Activated T-helper 1 cell treated with Interleukin-2 at 50 U/mL for 16 hours (primary cell): Measurements from ENCODE around the gene KSR1.
"Not testable (repeated sequence)": the region's sequence is repeated elsewhere in the genome, so short reads cannot be mapped to it uniquely, and the experiment has no call there.

ENCODE experiments used
- DNase-seq: peaks from one replicate; pipeline ENCODE4 v3.0.0-alpha.2; 2020; ENCODE audit warnings: low read depth

The KSR1 gene

DNA sequence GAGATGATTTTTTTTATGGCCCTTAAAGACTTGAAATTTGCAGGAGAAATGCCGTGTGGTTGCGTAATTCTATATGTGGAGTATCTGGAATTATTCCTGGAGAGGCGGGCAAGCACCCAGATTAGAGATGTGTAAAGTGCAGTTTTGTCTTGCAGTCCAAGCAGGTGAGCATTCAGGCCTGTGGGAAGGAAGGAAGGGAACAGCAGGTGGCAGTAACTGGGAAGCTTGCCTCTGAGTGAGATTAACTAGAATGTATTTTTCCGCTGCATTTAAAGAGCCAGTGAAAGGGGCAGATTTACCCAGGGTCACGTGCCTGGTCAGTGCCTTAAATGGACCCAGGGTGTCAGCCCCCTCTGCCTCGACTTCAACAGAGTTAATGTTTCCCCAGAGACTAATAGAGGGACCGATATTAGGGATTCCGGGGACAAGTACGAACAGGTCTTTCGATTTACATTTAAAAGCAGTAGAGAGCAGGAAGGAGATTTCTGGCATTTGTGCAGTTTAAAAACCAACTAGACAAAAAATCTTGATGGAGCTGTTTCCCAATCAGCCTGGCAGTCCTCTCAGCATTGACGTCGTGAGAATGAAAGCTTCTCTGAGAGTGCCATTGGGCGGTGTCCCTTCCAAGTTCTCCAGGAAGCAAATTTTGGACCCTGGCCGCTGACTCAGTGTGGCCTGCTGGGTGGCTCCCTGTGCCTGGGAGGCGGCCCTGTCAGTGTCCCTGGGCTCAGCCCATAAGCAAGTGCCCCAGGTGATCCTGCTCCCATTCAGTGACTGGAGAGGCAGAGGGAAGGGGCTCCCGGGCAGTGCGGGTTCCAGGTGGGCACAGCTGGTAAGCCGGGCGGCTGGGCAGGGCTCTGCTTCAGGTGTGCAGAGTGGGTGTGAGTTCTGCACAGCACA is 38.2 kb downstream of the KSR1 start:
- no peak for DNase-seq

DNA sequence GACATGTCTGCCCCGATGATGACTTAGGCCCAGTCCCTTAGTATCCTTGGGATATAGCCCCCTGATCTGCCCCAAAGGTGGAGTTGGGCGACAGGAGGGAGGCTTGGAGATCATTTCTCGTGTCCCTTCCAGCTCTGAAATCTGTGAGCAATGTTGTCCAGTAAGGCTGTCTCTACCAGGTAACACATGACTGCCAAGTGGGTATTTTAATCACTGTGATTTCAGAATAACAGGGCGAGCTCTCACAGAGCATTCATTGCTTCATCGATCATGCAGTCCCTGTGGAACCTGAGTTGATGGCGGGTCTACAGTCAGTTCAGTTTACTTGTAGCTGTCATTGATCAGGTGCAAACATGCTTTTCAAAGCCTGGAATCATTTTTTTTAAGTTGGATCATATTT is 39.2 kb downstream of the KSR1 start:
- no peak for DNase-seq

DNA sequence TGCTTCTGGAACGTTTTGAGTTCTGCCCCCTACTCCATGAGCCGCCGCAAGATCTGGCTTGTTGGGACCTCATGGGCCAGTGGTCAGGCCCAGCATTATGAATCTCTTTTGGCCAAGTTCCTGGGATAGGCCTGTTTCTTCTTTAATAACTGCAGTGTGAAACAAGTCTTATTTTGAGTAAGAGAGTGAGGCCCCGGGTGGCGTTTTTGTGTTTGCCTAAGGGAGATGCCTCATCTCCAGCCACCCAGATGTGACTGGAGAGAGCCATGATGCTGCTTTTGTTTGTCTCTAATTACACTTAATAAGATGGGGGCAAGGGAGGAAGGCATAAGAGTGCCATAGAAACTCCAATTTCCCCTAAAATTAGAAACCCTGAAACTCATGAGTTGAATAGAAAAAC is 39.8 kb downstream of the KSR1 start:
- no peak for DNase-seq

DNA sequence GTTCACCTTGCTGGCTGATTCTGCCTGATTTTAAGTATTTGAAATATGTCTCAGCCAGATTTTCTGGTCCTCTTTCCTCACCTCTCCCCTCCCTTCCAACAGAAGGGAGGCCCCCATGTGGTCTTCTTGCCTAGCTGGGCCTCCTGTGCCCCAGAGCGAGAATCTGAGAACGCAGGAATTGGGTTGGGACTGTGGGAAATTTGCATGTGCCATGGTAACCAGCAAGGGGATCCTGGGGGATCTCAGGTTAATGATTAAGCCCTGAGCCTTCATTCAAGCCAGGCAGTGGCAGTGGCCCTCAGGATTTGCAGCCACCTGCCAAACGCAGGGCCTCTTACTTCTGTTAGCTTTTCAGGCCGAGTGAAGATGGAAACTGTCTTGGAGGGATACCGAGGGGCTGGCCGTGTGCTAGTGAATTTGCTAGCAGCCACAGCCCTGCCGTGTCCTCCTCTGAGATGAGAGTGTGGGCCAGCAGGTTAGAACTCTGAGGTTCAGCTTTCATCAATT is 40.2 kb downstream of the KSR1 start:
- DNase-seq: no peak

DNA sequence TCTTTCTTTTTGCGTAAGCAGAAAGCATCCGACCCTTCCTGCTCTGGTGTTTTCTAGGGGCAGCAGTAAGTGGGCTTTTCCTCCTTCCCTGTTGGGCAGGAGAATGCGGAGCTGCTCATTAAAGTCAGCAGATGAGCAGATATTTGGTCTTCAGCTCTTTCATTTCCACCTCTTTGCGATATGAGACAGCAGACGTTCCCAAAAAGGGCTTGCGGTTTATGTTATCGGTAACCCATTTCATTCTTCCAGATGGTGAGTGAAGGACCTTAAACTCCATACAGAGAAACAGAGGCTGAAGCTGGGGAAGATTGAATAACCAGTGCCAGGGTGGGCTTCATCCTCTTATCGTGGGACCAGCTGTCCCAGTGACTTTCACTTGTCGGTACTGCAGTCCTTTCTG is 40.7 kb downstream of the KSR1 start:
- no peak for DNase-seq

DNA sequence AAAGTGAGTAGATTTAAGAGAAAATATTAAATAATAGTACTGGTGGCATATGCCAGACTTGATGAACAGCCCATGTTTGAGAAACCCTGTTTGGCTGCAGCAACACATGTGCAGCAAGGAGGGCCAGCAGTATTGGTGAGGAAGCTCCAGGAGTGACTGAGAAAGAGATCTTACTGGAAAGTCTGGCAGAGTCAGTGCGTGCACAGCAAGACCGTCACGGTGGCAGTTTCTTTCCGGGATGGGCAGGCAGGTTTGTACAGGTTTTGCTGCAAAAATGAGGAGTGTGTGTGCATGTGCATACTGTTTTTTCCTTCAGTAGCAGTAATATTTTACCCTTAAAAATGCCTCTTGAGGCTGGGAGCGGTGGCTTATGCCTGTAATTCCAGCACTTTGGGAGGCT is 41.4 kb downstream of the KSR1 start:
- no peak for DNase-seq

DNA sequence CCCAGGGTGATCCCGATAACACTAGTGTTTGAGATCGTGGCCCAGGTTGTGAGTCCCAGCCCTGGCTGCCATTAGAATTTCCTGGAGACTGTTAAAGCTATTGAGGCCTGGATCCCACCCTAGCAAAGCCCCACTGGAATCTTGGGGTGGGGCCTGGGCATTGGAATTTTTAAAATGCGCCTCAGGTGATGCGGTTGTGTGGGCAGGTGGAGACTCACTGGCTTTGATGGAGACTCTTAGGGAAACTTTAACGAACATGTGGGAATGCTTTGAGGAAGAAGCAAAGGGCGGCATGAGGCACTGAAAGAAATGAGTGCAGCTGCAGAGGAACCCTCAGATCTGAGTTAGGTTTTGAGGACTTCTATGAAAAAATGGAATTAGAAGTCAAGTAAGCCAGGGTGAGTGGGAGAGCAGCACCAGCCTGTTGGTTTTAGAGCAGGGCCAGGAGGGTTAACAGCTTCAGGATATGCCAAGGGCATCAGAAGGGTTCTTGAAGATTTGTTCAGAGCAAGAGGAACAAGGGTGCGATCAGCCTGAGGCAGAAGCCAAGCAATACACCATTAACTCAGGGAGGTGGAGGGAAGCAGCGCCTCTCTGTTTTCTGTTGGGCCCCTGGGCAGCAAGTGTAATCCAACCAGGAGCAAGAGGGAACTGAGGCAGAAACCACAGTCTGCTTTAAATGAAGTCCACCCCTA is 42.5 kb downstream of the KSR1 start:
- DNase-seq: no peak

DNA sequence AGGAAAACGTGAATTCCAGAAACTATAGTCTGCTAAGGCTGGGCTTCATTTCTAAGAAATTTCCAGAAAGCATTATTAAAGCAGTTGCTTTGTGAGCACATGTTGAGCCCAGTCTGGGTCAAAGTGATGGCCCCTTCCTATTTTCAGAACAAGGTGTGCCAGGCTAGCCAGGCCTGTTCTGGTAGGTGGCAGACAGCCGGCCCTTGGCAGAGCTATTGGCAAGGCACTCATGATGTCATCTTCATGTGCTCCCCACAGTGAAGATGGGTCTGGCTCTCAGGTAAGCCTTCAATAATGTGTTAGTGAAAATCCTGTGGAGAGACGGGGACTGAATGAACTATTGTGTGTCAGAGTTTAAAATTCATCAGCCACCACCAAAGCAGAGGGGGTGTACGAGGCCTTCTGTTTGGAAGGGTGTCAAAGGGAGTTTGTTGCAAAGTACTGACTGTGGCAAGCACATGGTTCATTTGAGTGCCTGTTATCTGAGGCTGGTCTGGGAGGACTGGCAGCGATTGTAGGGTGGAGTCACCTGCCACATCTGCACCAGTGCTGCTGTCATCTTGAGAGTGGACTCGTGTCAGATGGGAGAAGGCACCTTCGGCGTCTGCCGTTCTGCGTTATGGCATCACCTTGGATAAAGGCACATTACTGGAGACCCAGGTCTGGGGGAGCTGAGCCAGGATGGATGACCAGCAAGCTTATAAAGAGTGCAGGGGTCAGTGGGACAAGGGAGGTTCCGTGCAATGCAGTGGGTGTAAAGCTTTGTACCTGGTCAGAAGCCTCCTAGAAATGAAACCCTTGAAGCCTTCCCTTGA is 43.4 kb downstream of the KSR1 start:
- no peak for DNase-seq

DNA sequence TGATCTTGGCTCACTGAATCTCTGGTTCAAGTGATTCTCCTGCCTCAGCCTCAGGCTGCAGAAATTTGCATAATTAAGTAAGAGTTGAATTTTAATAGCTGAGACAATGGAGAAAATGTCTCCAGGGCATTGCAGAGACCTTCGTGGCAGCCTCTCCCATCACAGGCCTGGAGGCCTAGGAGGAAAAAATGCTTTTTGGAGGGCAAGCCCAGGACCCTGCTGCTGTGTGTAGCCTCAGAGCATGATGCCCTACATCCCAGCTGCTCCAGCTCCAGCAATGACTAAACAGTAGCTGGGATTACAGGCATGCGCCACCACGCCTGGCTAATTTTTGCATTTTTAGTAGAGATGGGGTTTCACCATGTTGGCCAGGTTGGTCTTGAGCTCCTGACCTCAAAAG is 45.1 kb downstream of the KSR1 start:
- DNase-seq: not testable (repeated sequence)

DNA sequence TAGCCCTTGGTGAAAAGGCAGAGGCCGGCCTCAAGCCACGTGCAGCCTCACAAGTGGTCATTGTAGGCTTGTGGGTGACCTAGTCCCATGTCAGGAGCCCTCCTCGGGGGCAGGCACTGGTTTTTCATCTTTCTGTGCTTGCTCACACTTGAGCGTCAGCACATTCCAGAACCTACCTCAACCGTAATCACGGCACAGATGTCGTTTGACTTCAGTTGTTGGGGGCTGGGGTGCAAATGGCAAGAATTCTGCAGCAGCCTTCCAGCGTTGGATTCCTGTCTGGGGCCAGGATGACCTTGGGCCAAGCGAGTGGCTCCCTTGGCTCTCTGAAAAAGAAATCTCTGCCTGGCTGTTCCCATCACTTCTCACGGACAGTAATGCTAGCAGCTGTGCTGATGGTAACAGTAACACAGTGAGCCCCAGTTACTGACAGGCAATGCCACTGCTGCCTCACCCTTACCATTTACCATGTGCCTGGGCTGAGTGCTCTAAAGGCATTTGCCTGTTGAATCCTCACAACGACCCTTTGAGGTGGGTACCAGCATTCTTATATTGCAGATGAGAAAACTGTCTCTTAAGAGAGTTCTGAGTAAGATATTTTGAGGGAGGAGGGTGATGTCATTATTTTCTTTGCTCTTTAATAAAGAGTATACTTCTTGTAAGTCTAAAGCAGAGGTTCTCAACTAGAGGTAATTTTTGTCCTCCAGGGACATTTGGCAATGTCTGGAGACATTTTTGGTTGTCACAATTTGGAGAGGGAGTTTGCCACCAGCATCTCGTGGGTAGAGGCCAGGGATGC is 46.5 kb downstream of the KSR1 start:
- DNase-seq: no peak

DNA sequence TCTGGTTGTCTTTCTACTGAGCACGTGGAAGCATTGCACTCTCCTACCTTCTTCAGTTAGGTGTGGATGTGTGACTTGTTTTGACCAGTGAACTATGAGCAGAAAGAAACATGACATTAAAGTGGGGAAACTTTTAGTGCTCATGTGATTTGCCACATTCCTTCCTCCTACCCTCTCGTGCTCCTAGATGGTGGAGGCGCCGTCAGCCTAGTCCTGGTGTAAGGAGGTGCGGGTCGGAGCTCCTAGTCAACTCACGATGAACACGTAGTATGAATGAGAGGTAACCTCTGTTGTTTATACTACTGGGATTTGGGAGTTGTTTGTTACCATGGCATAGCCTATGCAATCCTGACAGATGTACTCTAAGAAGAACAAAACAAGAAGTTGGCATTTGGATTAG is 47.4 kb downstream of the KSR1 start:
- no peak for DNase-seq

DNA sequence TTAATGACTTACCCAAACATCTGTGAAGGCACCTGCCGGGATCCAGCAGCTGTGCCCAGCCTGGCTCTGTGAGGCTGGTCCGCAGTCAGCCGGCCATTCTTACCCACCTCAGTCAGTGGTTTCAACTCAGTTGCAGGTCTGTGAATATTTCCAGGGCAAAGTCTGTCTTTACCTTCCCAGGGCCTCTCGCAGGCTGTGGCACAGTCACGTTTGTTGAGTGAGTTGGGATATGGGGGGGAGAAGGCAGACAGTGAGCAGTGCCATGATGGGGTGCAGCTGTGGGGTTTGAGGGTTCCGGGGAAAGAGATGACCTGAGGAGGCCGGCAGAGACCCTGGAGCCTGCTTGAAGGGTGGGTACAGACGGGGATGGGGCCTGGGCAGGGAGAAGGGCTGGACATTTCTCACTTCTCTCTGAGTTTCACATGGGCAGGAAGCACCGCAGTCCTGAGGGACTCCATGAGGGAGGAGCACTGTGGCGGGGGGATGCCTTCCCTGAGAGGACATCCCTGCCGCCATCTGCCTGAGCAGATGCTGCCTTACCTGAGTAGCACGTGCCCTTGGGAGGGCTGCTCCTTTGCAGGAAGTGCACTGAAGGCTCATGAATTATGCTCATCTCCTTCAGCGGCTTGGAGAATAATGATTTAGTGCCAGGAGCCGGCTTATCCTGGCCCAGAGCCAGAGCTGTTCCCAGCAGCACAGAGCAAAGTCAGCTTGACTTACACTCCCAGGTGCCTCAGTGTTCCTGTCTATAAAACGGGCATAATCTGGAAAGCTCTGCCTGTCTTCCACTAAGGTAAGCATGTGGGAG is 48.1 kb downstream of the KSR1 start:
- DNase-seq: no peak

DNA sequence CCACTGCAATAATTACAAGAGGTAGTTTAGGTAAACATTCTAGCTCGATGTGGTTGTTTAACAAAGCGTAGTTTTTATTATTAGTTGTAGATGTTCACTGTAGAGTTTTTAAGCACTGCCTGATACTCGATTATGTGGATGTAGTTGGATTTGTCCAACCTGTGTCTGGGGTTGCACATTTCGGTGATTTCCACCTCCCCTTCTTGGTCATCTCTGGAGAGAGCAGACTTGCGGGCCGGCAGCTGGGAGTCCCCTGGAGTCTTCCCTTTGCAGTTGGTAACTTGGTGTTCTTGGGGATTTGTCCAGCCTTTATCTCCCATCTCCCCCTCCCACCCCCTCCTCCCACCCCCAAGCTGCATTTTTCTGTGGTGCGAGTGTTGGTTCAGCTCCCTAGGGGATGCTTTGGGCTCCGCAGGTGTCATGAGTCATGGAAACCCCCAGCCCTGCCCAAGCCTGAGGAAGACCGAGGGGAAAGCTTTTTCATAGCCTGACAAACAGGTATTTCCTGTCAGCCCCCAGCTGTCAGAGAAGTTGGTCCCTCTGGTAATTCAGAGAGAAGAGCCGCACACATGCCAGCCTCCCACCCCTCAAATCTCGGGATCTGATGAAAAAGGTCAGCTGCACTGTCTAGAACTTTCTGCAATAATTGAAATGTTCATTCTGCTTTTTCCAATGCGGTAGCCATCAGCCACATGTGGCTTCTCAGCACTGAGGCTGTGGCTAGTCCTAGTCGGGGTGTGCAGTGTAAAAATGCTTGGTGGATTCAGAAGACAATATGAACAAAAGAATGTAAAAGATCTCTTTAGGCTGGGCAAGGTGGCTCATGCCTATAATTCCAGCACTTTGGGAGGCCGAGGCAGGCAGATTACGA is 50.3 kb downstream of the KSR1 start:
- no peak for DNase-seq

DNA sequence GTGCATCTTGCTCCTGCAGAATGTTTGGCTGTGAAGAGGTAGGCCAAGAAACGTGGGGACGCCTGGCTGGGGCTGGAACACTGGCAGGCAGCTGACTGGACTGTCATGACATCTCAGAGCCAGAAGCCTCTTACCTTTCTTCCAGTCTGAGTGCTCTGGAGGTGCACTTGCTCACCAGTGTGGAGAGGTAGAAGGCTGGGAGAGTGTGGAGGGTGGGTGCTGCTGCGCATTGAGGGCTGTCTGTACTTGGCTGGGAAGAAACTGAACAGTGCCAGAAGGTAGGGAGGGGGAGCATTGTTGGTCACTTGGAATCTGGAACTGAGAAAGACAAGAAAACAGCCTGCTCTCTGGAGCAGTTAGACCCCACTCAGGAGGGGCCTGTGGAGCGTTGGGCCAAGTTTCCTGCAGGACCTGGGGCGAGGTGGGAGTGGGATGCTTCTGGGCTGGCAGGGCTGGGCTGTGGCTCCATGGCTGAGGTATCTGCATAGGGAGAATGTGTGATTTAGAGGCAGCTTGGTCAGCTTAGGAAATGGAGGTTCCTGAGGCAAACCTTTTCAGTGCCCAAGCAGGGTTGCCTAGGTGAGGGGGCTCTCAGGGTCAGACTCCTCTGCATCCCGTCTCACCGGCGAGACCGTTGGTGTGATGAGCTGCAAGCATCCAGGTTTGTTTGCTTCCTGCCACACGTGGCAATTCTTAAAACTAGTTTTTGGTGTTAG is 55.1 kb downstream of the KSR1 start:
- no peak for DNase-seq

DNA sequence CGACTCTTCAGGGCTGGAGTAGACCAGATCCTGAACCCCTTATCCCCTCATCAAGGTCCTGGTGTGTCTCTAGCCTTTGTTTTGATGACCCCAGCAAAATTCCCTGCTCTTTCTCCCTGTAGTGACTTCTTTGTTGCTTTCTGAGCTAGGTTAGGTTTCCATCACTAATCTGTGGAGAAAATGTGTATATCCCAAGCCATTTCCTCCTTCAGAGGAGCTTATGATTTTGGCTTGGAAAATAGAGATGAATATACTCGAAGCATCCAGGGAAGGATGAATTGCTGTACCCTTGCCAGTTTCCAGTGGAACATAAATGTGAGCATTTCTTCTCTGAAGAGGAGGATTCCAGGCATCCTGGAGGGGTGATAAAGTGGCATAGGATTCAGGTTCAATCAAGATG is 55.8 kb downstream of the KSR1 start:
- DNase-seq: no peak

DNA sequence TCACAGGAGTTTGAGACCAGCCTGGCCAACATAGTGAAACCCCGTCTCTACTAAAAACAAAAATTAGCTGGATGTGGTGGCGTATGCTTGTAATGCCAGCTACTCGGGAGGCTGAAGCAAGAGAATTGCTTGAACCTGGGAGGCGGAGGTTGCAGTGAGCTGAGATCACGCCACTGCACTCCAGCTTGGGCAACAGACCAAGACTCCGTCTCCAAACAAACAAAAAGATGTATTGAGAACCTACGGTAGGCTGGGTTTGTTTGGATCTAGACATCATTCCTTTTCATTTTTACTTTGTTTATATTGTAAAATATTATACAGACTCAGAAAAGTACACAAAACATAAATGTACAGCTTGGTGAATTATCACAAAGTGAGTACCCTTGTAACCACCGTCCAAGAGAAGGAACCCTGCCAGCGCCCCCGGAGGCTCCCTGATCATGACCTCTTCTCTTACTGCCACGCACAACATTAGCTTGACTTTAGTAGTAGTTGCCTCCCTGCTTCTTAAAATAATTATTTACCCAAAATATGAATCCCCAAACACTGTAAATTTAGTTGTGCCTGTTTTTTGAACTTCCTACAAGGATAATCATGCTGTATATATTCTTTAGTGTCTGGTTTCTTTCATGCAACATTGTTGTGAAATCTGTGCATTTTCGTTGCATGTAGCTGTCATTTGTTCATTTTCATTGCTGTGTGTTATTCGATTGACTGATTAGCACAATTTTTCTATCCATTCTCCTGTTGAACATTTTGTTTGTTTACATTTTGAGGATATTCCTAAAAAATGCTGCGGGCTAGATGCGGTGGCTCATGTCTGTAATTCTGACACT is 56.5 kb downstream of the KSR1 start:
- no peak for DNase-seq

DNA sequence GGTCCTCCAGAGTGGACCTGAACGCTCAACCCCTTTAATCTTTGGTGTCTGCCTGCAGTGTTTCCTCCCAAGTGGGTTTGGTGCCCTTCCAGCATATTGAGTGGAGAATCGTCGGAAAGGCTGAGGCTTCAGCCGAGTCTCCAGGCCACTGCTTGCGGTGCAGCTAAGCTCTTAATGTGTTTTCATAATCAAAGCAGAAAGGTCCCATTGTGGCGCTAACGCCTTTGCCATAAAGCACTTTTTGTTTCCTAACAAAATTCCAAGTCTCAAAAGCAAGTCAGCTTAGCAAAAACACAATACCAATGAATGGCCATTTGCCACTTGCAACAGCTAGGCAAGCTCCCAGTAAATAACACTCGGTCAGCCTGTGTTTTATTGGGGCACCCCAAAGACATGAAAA is 57.6 kb downstream of the KSR1 start:
- no peak for DNase-seq
